Measurements from ENCODE around the gene BCAP29. TPM values are rescaled to one million over a fixed set of nuclear protein-coding genes. Genes with fewer than 3 reads are reported as not detected.

The BCAP29 gene
- total RNA-seq, 1 experiment from 2014 or later: 17.6 TPM

GRCh38 chr7:107538001-107538400, 42.0 kb upstream of the BCAP29 start:
- H3K4me3 Mint-ChIP-seq (ENCODE audit: low read depth, unreplicated experiment): no peak overlapping the region
- H3K36me3 Mint-ChIP-seq (ENCODE audit: insufficient read depth, unreplicated experiment): no peaks in the 10 kb centered on the region
- H3K4me1 Mint-ChIP-seq (ENCODE audit: low read depth, unreplicated experiment): no peaks in the 10 kb centered on the region
- H3K27me3 Mint-ChIP-seq (ENCODE audit: unreplicated experiment): no peaks in the 10 kb centered on the region
- TF ChIP-seq, protein P1, sequence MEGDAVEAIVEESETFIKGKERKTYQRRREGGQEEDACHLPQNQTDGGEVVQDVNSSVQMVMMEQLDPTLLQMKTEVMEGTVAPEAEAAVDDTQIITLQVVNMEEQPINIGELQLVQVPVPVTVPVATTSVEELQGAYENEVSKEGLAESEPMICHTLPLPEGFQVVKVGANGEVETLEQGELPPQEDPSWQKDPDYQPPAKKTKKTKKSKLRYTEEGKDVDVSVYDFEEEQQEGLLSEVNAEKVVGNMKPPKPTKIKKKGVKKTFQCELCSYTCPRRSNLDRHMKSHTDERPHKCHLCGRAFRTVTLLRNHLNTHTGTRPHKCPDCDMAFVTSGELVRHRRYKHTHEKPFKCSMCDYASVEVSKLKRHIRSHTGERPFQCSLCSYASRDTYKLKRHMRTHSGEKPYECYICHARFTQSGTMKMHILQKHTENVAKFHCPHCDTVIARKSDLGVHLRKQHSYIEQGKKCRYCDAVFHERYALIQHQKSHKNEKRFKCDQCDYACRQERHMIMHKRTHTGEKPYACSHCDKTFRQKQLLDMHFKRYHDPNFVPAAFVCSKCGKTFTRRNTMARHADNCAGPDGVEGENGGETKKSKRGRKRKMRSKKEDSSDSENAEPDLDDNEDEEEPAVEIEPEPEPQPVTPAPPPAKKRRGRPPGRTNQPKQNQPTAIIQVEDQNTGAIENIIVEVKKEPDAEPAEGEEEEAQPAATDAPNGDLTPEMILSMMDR (IDR thresholded peaks at IDR 0.05; ENCODE audit: unreplicated experiment): no peak
- no peak for DNase-seq
- no peak overlapping the region for H3K27ac Mint-ChIP-seq (ENCODE audit: unreplicated experiment)
- CTCF ChIA-PET: no interaction called here
- no TSS peak for BruUV-seq (replicated peaks)
- intact Hi-C loops (cut with micrococcal nuclease; ENCODE audit: unreplicated experiment): no loop called here
- H3K9me3 Mint-ChIP-seq (ENCODE audit: low read depth, unreplicated experiment): no peaks in the 10 kb centered on the region

- TF ChIP-seq, protein P1 (IDR thresholded peaks at IDR 0.05; ENCODE audit: unreplicated experiment): no peak
- CTCF ChIA-PET: no interaction called here
- intact Hi-C loops (cut with micrococcal nuclease; ENCODE audit: unreplicated experiment): no loop called here
- no peak for DNase-seq
- Mint-ChIP-seq H3K36me3 (ENCODE audit: insufficient read depth, unreplicated experiment) (no peaks in the 10 kb centered on the region), H3K27ac (ENCODE audit: unreplicated experiment) (no peak overlapping the region), H3K4me3 (ENCODE audit: low read depth, unreplicated experiment) (no peak overlapping the region), H3K27me3 (ENCODE audit: unreplicated experiment) (no peaks in the 10 kb centered on the region), H3K9me3 (ENCODE audit: low read depth, unreplicated experiment) (peaks cover 3% of the 10 kb centered on the region), H3K4me1 (ENCODE audit: low read depth, unreplicated experiment) (no peaks in the 10 kb centered on the region)
- BruUV-seq (replicated peaks): no TSS peak
Measured at GRCh38 chr7:107543338-107543993, 36.6 kb upstream of the BCAP29 start.

DNA sequence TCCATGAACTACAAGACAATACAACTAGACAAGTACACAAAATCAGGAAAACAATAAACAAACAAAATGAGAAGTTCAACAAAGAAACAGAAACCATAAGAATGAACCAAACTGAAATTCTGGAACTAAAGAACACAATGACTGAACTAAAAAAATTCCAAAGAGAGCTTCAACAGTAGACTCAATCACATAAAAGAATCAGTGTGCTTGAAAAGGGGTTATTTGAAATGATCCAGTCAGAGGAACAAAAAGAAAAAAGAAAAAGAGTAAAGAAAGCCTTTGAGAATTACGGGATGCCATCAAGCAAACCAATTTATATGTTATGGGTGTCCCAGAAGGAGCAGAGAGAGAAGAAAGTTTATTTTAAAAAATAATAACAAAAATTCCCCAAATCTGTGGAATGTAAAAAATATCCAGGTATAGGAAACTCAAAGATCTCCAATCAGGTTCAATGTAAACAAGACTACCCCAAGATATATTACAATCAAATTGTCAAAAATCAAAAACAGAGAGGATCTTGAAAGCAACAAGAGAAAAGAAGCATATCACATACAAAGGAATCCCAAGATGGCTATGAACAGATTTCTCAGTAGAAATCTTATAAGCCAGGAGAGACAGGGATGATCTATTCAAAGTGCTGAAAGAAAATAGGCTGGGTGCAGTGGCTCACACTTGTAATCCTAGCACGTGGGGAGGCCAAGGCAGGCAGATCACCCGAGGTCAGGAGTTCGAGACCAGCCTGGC, 35.0 kb upstream of the BCAP29 start:
- CTCF ChIA-PET: no interaction called here
- Mint-ChIP-seq H3K4me1 (ENCODE audit: low read depth, unreplicated experiment) (no peaks in the 10 kb centered on the region), H3K36me3 (ENCODE audit: insufficient read depth, unreplicated experiment) (no peaks in the 10 kb centered on the region), H3K27ac (ENCODE audit: unreplicated experiment) (no peak overlapping the region), H3K4me3 (ENCODE audit: low read depth, unreplicated experiment) (no peak overlapping the region), H3K27me3 (ENCODE audit: unreplicated experiment) (no peaks in the 10 kb centered on the region), H3K9me3 (ENCODE audit: low read depth, unreplicated experiment) (peaks cover 3% of the 10 kb centered on the region)
- DNase-seq: no peak
- TF ChIP-seq, protein P1 (IDR thresholded peaks at IDR 0.05; ENCODE audit: unreplicated experiment): no peak
- BruUV-seq (replicated peaks): no TSS peak
- intact Hi-C loops (cut with micrococcal nuclease; ENCODE audit: unreplicated experiment): no loop called here

GRCh38 chr7:107551936-107552335, 28.1 kb upstream of the BCAP29 start:
- Mint-ChIP-seq H3K9me3 (ENCODE audit: low read depth, unreplicated experiment) (no peaks in the 10 kb centered on the region), H3K4me1 (ENCODE audit: low read depth, unreplicated experiment) (no peaks in the 10 kb centered on the region), H3K27ac (ENCODE audit: unreplicated experiment) (no peak overlapping the region), H3K36me3 (ENCODE audit: insufficient read depth, unreplicated experiment) (no peaks in the 10 kb centered on the region), H3K4me3 (ENCODE audit: low read depth, unreplicated experiment) (no peak overlapping the region), H3K27me3 (ENCODE audit: unreplicated experiment) (no peaks in the 10 kb centered on the region)
- intact Hi-C loops (cut with micrococcal nuclease; ENCODE audit: unreplicated experiment): no loop called here
- CTCF ChIA-PET: no interaction called here
- no TSS peak for BruUV-seq (replicated peaks)
- TF ChIP-seq, protein P1 (IDR thresholded peaks at IDR 0.05; ENCODE audit: unreplicated experiment): no peak
- DNase-seq: no peak
